Left lung (tissue), 10 donors: Measurements from ENCODE around the gene BASP1. TPM values are rescaled to one million over a fixed set of nuclear protein-coding genes. Genes with fewer than 3 reads are reported as not detected.

ENCODE experiments used
- ATAC-seq: fragments of 200-7000 bp; cut with Tn5 transposase; one replicate; pipeline ENCODE4 v1.9.1; 2020; ENCODE audit warnings: moderate library complexity
- DNase-seq, 4 donors: peaks; one replicate each; pipeline ENCODE4 v3.0.0-alpha.2; 2013 to 2020
- H3K27ac ChIP-seq, 2 donors: fragments of 200-600 bp; sonication (generic) in 1 of 2; one replicate each; pipeline versions ENCODE4 v1.5.0 to v1.8.0; 2020 to 2021
- H3K27me3 ChIP-seq, 2 donors: fragments of 200-600 bp; sonication (generic) in 1 of 2; one replicate each; pipeline versions ENCODE4 v1.5.0 to v1.8.0; 2020 to 2021
- H3K36me3 ChIP-seq, 2 donors: fragments of 200-600 bp; sonication (generic) in 1 of 2; one replicate each; pipeline versions ENCODE4 v1.5.0 to v1.8.0; 2020 to 2021
- H3K4me1 ChIP-seq, 2 donors: fragments of 200-600 bp; one replicate each; pipeline ENCODE4 v1.8.0; 2021
- H3K4me3 ChIP-seq, 2 donors: fragments of 200-600 bp; sonication (generic) in 1 of 2; one replicate each; pipeline versions ENCODE4 v1.5.0 to v1.8.0; 2020 to 2021; ENCODE audit warnings: mild to moderate bottlenecking in 1 of 2
- H3K9me3 ChIP-seq, 2 donors: fragments of 200-600 bp; sonication (generic) in 1 of 2; one replicate each; pipeline versions ENCODE4 v1.5.0 to v1.8.0; 2020 to 2021
- intact Hi-C, 2 donors: fragments of 100-400 bp; cut with DNase I; formaldehyde crosslinking; loops; one replicate each; pipeline versions ENCODE4 v1.11.2 to v1.14.2; 2022
- polyA plus RNA-seq, 6 donors: library from polyadenylated mRNA; unstranded; fragments of 120-200 nt; gene quantifications; one replicate each; pipeline ENCODE4 v1.2.1, GENCODE V29; 2013; ENCODE audit not compliant: insufficient read length in 6 of 6
- total RNA-seq, 2 donors: library from RNA; stranded (reverse); fragmentation: NEBNext Ultra II Directional; extraction: Animal tissue kit (Norgen Biotek cat#: 25700); gene quantifications; one replicate each; pipeline ENCODE4 v1.2.1, GENCODE V29; 2021
- TF ChIP-seq, protein P1 (sequence below), 2 donors: fragments of 200-600 bp; sonication (generic) in 1 of 2; IDR thresholded peaks; one replicate each; pipeline versions ENCODE4 v1.5.0 to v1.8.0; 2021; ENCODE audit warnings: antibody characterized with exemption in 2 of 2
- donor health status: DM: no; HTN: yes; CAD: no.
- donor health status: DM: no; HTN: no; CAD: no.

The BASP1 gene
- total and polyA plus RNA-seq, 8 donors, result 22.9 to 63.2 (median 42.8) TPM

DNA sequence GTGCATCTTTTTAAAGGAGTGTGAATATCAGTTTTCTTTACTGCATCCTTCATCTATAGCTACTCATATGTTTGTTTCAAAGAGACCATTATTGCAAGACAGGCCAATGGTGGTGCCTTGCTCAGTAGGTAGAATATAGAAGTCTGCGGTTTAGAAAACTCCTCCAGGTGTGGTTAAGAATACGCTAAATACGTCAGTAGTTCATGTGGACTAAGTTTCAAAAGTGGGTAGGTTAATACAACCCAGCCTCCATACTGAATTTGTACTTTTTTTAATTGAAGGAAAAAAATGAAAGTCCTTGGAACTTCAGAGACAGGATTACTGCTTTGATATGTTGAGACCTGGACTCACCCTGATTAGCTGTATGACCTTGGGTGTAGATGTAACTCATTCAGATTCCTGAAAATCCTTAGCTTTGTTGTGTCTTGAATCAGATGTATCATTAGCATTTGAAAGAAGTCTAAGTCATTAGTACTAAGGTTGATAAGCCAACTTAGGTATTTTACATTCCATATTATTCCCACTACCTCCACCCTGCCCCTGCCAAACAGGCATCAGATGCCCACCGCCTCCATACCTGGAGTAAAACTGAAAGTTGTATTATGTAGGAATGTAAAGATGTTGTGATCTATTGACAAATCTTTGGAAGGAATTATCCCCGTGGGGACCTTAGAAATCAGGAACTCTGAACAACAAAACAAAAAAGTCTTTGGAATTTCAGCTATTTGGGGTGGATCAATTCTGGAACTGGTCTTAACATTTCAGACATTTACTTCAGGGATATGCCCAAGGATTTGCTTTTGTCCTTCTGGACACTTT lies 6.1 kb downstream of the BASP1 start:
- TF ChIP-seq, protein P1, sequence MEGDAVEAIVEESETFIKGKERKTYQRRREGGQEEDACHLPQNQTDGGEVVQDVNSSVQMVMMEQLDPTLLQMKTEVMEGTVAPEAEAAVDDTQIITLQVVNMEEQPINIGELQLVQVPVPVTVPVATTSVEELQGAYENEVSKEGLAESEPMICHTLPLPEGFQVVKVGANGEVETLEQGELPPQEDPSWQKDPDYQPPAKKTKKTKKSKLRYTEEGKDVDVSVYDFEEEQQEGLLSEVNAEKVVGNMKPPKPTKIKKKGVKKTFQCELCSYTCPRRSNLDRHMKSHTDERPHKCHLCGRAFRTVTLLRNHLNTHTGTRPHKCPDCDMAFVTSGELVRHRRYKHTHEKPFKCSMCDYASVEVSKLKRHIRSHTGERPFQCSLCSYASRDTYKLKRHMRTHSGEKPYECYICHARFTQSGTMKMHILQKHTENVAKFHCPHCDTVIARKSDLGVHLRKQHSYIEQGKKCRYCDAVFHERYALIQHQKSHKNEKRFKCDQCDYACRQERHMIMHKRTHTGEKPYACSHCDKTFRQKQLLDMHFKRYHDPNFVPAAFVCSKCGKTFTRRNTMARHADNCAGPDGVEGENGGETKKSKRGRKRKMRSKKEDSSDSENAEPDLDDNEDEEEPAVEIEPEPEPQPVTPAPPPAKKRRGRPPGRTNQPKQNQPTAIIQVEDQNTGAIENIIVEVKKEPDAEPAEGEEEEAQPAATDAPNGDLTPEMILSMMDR (IDR thresholded peaks at IDR 0.05), result no peak
- intact Hi-C loops, result no loop called here
- Histone ChIP-seq H3K4me3 (no peak overlapping the region), H3K27ac (no peak overlapping the region), H3K9me3 (no peaks in the 10 kb centered on the region), H3K36me3 (no peaks in the 10 kb centered on the region), H3K27me3 (peaks cover 0 to 9% of the 10 kb centered on the region in 2 donors), H3K4me1 (peaks cover 0 to 39% of the 10 kb centered on the region in 2 donors)
- ATAC-seq, result no peak
- DNase-seq, result no peak

DNA sequence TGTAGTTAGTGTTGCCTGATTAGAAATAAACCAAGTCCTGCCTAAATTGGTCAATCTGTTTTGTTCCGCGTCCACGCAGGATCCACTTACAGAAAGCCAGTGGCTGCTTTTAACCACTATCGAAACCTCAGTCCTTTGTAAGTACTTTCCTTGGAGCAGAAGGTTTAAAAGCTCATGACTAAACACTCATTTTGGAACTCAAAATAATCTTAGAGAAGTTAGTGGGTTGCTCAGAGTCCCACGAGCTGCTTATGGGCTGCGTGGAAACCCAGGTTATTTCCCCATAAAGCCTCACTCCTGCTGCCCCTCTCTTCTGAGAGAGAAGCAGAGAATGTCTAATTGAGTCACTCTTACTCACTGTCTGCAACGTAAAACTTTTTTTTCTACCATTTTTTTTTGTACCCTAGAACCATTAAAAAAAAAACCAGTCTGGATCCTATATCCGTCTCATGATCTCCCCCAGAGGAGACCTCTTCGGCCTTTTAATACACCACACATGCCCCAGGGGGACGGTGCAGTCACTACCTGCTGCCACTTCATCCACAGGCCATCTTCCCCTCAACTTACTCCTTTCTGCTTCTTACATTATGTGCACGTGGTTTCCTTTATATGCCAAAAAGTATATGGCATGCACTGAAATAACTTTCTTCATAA lies 7.6 kb downstream of the BASP1 start:
- ATAC-seq (no peak), DNase-seq (no peak)
- TF ChIP-seq, protein P1 (IDR thresholded peaks at IDR 0.05), result no peak
- no peaks in the 10 kb centered on the region for H3K27me3 ChIP-seq
- intact Hi-C loops, result no loop called here
- peaks cover 0 to 42% of the 10 kb centered on the region in 2 donors for H3K4me1 ChIP-seq
- H3K4me3 ChIP-seq, result no peak overlapping the region
- H3K36me3 ChIP-seq, result no peaks in the 10 kb centered on the region
- H3K27ac ChIP-seq, result no peak overlapping the region
- H3K9me3 ChIP-seq, result no peaks in the 10 kb centered on the region

DNA sequence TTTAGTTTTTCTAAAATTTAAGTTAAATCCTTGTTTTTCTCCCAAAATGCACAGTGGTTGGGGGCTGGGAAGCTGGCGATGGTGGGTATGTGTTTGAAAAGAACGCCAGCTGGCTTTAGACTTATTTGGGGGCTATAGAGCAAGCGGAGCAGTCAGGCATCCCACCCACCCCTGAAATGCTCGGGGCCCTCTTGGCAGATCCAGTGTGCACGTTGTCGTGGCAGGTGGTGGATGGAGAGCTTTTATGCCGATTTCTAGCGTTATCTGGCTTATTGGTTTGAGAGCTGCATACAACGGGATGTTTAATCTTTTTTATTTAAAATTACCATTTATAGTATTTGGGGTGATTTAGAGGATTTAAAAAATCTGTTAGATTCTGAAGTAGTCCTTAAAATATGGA lies 8.1 kb downstream of the BASP1 start:
- Histone ChIP-seq H3K9me3 (no peaks in the 10 kb centered on the region), H3K27ac (no peak overlapping the region), H3K27me3 (no peaks in the 10 kb centered on the region), H3K4me1 (peaks cover 0 to 41% of the 10 kb centered on the region in 2 donors), H3K36me3 (no peaks in the 10 kb centered on the region), H3K4me3 (no peak overlapping the region)
- ATAC-seq, result no peak
- intact Hi-C loops, result no loop called here
- DNase-seq, result no peak
- TF ChIP-seq, protein P1 (IDR thresholded peaks at IDR 0.05), result no peak

DNA sequence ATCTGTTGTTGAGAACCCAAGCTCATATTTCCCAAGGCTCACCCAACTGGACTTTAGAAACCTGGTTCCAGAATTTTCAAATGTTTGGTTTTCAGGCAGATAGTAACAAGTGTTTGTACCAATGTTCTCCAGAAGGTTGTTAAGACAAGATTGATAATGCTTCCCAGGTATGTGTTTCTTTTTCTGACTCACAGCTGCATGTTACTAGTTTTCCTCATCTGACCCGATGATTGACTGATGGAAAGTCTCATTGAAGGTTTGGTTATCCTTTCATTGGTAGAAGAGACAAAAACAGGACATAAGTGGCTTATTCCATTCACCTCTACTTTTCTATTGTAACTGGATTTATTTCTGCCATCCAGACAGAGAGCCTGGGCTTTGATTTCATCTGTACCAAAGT lies 10.4 kb downstream of the BASP1 start:
- no peaks in the 10 kb centered on the region for H3K27me3 ChIP-seq
- no peaks in the 10 kb centered on the region for H3K9me3 ChIP-seq
- DNase-seq (no peak), ATAC-seq (no peak)
- TF ChIP-seq, protein P1 (IDR thresholded peaks at IDR 0.05), result no peak
- H3K4me3 ChIP-seq, result no peak overlapping the region
- intact Hi-C loops, result no loop called here
- H3K4me1 ChIP-seq, result peaks cover 0 to 32% of the 10 kb centered on the region in 2 donors
- no peaks in the 10 kb centered on the region for H3K36me3 ChIP-seq
- H3K27ac ChIP-seq, result no peak overlapping the region

DNA sequence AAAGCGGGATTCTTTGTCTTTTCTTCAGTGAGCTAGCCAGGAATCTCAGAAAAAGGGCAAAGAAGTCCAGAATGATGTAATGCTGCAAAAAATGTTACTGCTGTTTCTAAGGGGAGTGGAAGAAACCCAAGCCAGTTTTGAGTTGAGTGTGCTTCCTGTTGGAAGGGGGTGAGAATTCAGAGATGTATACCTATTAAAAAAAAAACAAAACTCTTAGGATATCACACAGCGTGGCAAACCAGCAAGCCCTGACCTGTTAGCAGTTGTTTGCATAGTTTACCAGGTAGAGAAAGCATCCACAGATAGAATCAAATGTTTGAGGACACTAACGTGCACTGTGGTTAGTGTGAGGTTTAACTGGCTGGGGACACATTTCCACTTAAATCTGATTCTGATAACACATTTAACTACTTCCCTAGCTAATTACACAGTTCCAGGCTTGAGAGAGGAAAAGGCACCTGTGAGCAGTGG lies 11.4 kb downstream of the BASP1 start:
- intact Hi-C loops, result no loop called here
- H3K9me3 ChIP-seq, result no peaks in the 10 kb centered on the region
- no peak overlapping the region for H3K27ac ChIP-seq
- H3K27me3 ChIP-seq, result no peaks in the 10 kb centered on the region
- DNase-seq, result peak in 2 of 4 donors; percentile 39 to 53
- TF ChIP-seq, protein P1 (IDR thresholded peaks at IDR 0.05), result no peak
- no peak overlapping the region for H3K4me3 ChIP-seq
- ATAC-seq, result peak; percentile 22
- no peaks in the 10 kb centered on the region for H3K36me3 ChIP-seq
- peaks cover 0 to 31% of the 10 kb centered on the region in 2 donors for H3K4me1 ChIP-seq
